ENCODE measurements around the gene STX7.

- TF ChIP-seq POLR2A (IDR thresholded peaks at IDR 0.05) (no peak), CTCF (IDR thresholded peaks at IDR 0.05) (no peak)
Measured at GRCh38 chr6:132482581-132482980, 30.3 kb downstream of the STX7 start.

Data from testis (tissue), 2 donors.